ENCODE results near the gene IMMP2L.

IMMP2L gene

DNA sequence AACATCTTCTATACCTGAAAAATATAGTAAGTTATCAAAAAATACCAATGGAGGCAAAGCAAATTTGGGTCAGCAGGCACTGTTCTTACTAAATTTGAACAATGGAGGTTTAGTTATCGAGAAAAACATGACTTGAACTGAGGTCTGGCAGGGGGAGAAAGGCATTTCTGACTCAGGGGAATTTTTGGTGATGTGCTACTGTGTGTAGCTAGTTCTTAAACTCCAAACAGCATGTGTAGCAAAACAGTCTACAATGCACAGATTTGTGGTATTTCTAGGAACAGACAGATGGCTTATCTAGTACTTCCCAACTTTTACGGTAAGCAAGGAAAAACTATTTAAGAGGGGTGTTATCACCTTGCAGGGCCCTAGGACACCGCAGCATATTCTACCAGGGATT lies 783.0 kb downstream of the IMMP2L start:
- Histone ChIP-seq H3K79me2 (ENCODE audit: insufficient read depth, low read length) (no peaks in the 10 kb centered on the region), H4K20me1 (ENCODE audit: insufficient read depth, low read length) (no peaks in the 10 kb centered on the region), H3K9ac (ENCODE audit: low read depth, low read length) (no peak overlapping the region), H3K27me3 (ENCODE audit: insufficient read depth, low read length, poor library complexity) (no peaks in the 10 kb centered on the region), H3K4me3 (ENCODE audit: low read depth in 1 of 2, low read length in 2 of 2) (no peak overlapping the region), H3K4me1 (ENCODE audit: insufficient read depth, low read length) (no peaks in the 10 kb centered on the region), H3K27ac (ENCODE audit: low read length) (no peak overlapping the region), H2AFZ (ENCODE audit: low read depth, low read length) (no peak overlapping the region), H3K9me3 (ENCODE audit: insufficient read depth, low read length, severe bottlenecking) (no peaks in the 10 kb centered on the region), H3K4me2 (ENCODE audit: insufficient read depth, low read length) (no peak overlapping the region), H3K36me3 (ENCODE audit: insufficient read depth, low read length) (no peaks in the 10 kb centered on the region)
- TF ChIP-seq, protein P1, sequence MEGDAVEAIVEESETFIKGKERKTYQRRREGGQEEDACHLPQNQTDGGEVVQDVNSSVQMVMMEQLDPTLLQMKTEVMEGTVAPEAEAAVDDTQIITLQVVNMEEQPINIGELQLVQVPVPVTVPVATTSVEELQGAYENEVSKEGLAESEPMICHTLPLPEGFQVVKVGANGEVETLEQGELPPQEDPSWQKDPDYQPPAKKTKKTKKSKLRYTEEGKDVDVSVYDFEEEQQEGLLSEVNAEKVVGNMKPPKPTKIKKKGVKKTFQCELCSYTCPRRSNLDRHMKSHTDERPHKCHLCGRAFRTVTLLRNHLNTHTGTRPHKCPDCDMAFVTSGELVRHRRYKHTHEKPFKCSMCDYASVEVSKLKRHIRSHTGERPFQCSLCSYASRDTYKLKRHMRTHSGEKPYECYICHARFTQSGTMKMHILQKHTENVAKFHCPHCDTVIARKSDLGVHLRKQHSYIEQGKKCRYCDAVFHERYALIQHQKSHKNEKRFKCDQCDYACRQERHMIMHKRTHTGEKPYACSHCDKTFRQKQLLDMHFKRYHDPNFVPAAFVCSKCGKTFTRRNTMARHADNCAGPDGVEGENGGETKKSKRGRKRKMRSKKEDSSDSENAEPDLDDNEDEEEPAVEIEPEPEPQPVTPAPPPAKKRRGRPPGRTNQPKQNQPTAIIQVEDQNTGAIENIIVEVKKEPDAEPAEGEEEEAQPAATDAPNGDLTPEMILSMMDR (IDR thresholded peaks at IDR 0.05; ENCODE audit: borderline replicate concordance, extremely low read depth, low read length, poor library complexity, severe bottlenecking), result no peak
- TF ChIP-seq EZH2 (IDR thresholded peaks at IDR 0.05; ENCODE audit: borderline replicate concordance, low read depth, low read length, severe bottlenecking), result no peak
- DNase-seq (no peak), ATAC-seq (ENCODE audit: insufficient read depth, low read depth) (no peak)

GRCh38 chr7:110775046-110775445 lies 787.2 kb downstream of the IMMP2L start:
- DNase-seq (no peak), ATAC-seq (ENCODE audit: insufficient read depth, low read depth) (no peak)
- Histone ChIP-seq H3K9ac (ENCODE audit: low read depth, low read length) (no peak overlapping the region), H3K4me2 (ENCODE audit: insufficient read depth, low read length) (no peak overlapping the region), H3K27me3 (ENCODE audit: insufficient read depth, low read length, poor library complexity) (no peaks in the 10 kb centered on the region), H3K79me2 (ENCODE audit: insufficient read depth, low read length) (no peaks in the 10 kb centered on the region), H2AFZ (ENCODE audit: low read depth, low read length) (no peak overlapping the region), H3K4me3 (ENCODE audit: low read depth in 1 of 2, low read length in 2 of 2) (no peak overlapping the region), H3K4me1 (ENCODE audit: insufficient read depth, low read length) (no peaks in the 10 kb centered on the region), H3K9me3 (ENCODE audit: insufficient read depth, low read length, severe bottlenecking) (no peaks in the 10 kb centered on the region), H4K20me1 (ENCODE audit: insufficient read depth, low read length) (no peaks in the 10 kb centered on the region), H3K36me3 (ENCODE audit: insufficient read depth, low read length) (no peaks in the 10 kb centered on the region), H3K27ac (ENCODE audit: low read length) (no peak overlapping the region)
- TF ChIP-seq, protein P1 (IDR thresholded peaks at IDR 0.05; ENCODE audit: borderline replicate concordance, extremely low read depth, low read length, poor library complexity, severe bottlenecking), result no peak
- TF ChIP-seq EZH2 (IDR thresholded peaks at IDR 0.05; ENCODE audit: borderline replicate concordance, low read depth, low read length, severe bottlenecking), result no peak

- H3K36me3 ChIP-seq (ENCODE audit: insufficient read depth, low read length), result no peaks in the 10 kb centered on the region
- H4K20me1 ChIP-seq (ENCODE audit: insufficient read depth, low read length), result no peaks in the 10 kb centered on the region
- no peak overlapping the region for H2AFZ ChIP-seq (ENCODE audit: low read depth, low read length)
- no peak overlapping the region for H3K4me2 ChIP-seq (ENCODE audit: insufficient read depth, low read length)
- no peaks in the 10 kb centered on the region for H3K79me2 ChIP-seq (ENCODE audit: insufficient read depth, low read length)
- no peak overlapping the region for H3K27ac ChIP-seq (ENCODE audit: low read length)
- H3K9me3 ChIP-seq (ENCODE audit: insufficient read depth, low read length, severe bottlenecking), result no peaks in the 10 kb centered on the region
- ATAC-seq (ENCODE audit: insufficient read depth, low read depth) (no peak), DNase-seq (no peak)
- TF ChIP-seq, protein P1 (IDR thresholded peaks at IDR 0.05; ENCODE audit: borderline replicate concordance, extremely low read depth, low read length, poor library complexity, severe bottlenecking), result no peak
- no peak for TF ChIP-seq EZH2 (IDR thresholded peaks at IDR 0.05; ENCODE audit: borderline replicate concordance, low read depth, low read length, severe bottlenecking)
- no peak overlapping the region for H3K9ac ChIP-seq (ENCODE audit: low read depth, low read length)
- no peaks in the 10 kb centered on the region for H3K27me3 ChIP-seq (ENCODE audit: insufficient read depth, low read length, poor library complexity)
- no peak overlapping the region for H3K4me3 ChIP-seq (ENCODE audit: low read depth in 1 of 2, low read length in 2 of 2)
- no peaks in the 10 kb centered on the region for H3K4me1 ChIP-seq (ENCODE audit: insufficient read depth, low read length)
Measured at GRCh38 chr7:110774071-110774470, 788.2 kb downstream of the IMMP2L start.

GRCh38 chr7:110772615-110773014 lies 789.7 kb downstream of the IMMP2L start:
- no peaks in the 10 kb centered on the region for H3K9me3 ChIP-seq (ENCODE audit: insufficient read depth, low read length, severe bottlenecking)
- no peak for DNase-seq
- no peak overlapping the region for H3K4me3 ChIP-seq (ENCODE audit: low read depth in 1 of 2, low read length in 2 of 2)
- no peak overlapping the region for H3K27ac ChIP-seq (ENCODE audit: low read length)
- ATAC-seq (ENCODE audit: insufficient read depth, low read depth), result no peak
- no peak overlapping the region for H3K9ac ChIP-seq (ENCODE audit: low read depth, low read length)
- H4K20me1 ChIP-seq (ENCODE audit: insufficient read depth, low read length), result no peaks in the 10 kb centered on the region
- TF ChIP-seq EZH2 (IDR thresholded peaks at IDR 0.05; ENCODE audit: borderline replicate concordance, low read depth, low read length, severe bottlenecking), result no peak
- TF ChIP-seq, protein P1 (IDR thresholded peaks at IDR 0.05; ENCODE audit: borderline replicate concordance, extremely low read depth, low read length, poor library complexity, severe bottlenecking), result no peak
- no peaks in the 10 kb centered on the region for H3K4me1 ChIP-seq (ENCODE audit: insufficient read depth, low read length)
- no peaks in the 10 kb centered on the region for H3K27me3 ChIP-seq (ENCODE audit: insufficient read depth, low read length, poor library complexity)
- no peak overlapping the region for H3K4me2 ChIP-seq (ENCODE audit: insufficient read depth, low read length)
- no peaks in the 10 kb centered on the region for H3K36me3 ChIP-seq (ENCODE audit: insufficient read depth, low read length)
- H3K79me2 ChIP-seq (ENCODE audit: insufficient read depth, low read length), result no peaks in the 10 kb centered on the region
- H2AFZ ChIP-seq (ENCODE audit: low read depth, low read length), result no peak overlapping the region
